ENCODE results near the gene RXYLT1.

RXYLT1 gene

DNA sequence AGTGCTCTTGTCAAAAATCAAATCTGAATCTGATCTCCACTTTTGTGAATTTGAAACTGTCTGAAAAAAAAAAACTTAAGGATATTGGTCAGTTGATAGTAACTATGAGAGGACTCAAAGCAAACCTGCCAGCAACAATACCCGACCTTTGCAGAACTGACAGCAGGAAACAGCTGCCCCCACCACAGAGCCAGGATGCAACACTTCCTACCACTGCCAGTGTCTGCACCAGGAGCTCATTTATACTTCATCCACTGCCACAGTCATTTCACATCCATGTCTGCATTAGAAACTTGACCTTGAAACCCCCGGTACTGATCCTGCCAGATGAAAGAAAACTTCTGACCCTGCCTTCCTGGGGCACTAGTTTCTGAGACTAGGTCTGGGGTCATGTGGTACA lies 27.4 kb upstream of the RXYLT1 start:
- no peak for DNase-seq (ENCODE audit: extremely low read depth, insufficient read length)
- no peaks in the 10 kb centered on the region for H3K36me3 ChIP-seq (ENCODE audit: control insufficient read depth, insufficient read depth, low read length)
- no peaks in the 10 kb centered on the region; the same call in 1 of the 2 replicates for H3K27me3 ChIP-seq (replicated peaks; ENCODE audit: control insufficient read depth, insufficient read depth, low read length)
- TF ChIP-seq, protein P1, sequence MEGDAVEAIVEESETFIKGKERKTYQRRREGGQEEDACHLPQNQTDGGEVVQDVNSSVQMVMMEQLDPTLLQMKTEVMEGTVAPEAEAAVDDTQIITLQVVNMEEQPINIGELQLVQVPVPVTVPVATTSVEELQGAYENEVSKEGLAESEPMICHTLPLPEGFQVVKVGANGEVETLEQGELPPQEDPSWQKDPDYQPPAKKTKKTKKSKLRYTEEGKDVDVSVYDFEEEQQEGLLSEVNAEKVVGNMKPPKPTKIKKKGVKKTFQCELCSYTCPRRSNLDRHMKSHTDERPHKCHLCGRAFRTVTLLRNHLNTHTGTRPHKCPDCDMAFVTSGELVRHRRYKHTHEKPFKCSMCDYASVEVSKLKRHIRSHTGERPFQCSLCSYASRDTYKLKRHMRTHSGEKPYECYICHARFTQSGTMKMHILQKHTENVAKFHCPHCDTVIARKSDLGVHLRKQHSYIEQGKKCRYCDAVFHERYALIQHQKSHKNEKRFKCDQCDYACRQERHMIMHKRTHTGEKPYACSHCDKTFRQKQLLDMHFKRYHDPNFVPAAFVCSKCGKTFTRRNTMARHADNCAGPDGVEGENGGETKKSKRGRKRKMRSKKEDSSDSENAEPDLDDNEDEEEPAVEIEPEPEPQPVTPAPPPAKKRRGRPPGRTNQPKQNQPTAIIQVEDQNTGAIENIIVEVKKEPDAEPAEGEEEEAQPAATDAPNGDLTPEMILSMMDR (IDR thresholded peaks at IDR 0.05; ENCODE audit: insufficient read depth, low read length, poor library complexity, severe bottlenecking): no peak
- no peak overlapping the region for H3K4me3 ChIP-seq (replicated peaks; ENCODE audit: low read depth, low read length)

DNA sequence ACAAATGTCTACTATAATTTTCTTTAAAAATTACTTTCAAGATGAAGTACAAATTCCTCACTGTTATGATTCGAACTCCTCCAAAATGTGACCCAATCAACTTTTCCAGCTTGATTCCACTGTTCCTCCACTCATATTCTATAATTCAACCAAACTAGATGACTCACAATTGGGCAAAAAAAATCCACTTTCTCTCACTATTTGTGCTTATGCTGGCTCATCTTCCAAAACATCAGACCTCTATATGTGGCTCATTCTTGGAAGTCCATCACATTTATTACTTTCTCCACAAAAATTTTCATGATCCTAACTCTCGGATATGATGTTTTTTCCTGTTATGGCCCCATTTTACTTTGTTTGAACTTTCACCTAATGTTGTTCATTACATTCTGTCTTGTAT lies 26.9 kb upstream of the RXYLT1 start:
- Histone ChIP-seq H3K4me3 (replicated peaks; ENCODE audit: low read depth, low read length) (no peak overlapping the region), H3K27me3 (replicated peaks; ENCODE audit: control insufficient read depth, insufficient read depth, low read length) (no peaks in the 10 kb centered on the region), H3K36me3 (ENCODE audit: control insufficient read depth, insufficient read depth, low read length) (no peaks in the 10 kb centered on the region)
- DNase-seq (ENCODE audit: extremely low read depth, insufficient read length): no peak
- TF ChIP-seq, protein P1 (IDR thresholded peaks at IDR 0.05; ENCODE audit: insufficient read depth, low read length, poor library complexity, severe bottlenecking): no peak

DNA sequence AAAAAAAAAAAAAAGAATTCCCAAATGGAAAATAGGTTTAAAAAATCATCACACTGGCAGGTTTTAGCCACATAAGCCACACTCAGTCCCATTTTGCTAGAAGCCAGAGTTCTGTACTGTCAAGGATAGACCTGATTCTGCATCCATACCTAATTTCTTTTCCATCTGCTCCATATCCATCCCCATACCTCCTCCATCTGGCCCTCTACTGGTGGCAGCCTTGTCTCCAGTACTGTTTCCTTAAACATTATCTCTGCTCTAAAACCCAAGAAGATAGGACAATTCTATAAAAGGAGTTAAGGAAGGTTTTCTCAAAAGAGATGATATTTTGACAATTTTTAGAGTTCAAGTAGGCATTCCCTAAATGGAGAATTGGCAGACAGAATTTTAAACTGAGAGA lies 26.0 kb upstream of the RXYLT1 start:
- TF ChIP-seq, protein P1 (IDR thresholded peaks at IDR 0.05; ENCODE audit: insufficient read depth, low read length, poor library complexity, severe bottlenecking): no peak
- no peaks in the 10 kb centered on the region for H3K36me3 ChIP-seq (ENCODE audit: control insufficient read depth, insufficient read depth, low read length)
- no peaks in the 10 kb centered on the region; the same call in 1 of the 2 replicates for H3K27me3 ChIP-seq (replicated peaks; ENCODE audit: control insufficient read depth, insufficient read depth, low read length)
- no peak for DNase-seq (ENCODE audit: extremely low read depth, insufficient read length)
- H3K4me3 ChIP-seq (replicated peaks; ENCODE audit: low read depth, low read length): no peak overlapping the region

DNA sequence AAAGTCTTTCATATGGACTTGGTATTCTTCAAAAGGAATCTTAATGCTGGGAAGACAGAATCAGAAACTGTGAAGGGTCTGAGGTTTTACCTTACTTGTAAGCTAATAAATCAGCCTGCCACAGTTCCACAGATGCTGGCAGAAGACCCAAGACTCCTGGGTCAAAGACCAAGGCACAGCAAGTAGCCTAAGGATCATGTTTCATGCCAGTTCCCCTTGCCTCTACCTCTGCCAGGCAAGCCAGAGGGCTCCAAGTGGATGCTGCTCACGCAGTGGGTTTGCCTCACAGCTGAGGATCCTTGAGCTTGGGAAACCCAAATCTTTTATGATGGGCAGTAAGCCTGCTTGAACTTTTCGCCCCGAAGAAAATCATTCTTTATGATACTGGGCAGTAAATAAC lies 15.2 kb upstream of the RXYLT1 start:
- DNase-seq (ENCODE audit: extremely low read depth, insufficient read length): no peak
- TF ChIP-seq, protein P1 (IDR thresholded peaks at IDR 0.05; ENCODE audit: insufficient read depth, low read length, poor library complexity, severe bottlenecking): no peak
- H3K27me3 ChIP-seq (replicated peaks; ENCODE audit: control insufficient read depth, insufficient read depth, low read length): no peaks in the 10 kb centered on the region
- no peaks in the 10 kb centered on the region for H3K36me3 ChIP-seq (ENCODE audit: control insufficient read depth, insufficient read depth, low read length)
- H3K4me3 ChIP-seq (replicated peaks; ENCODE audit: low read depth, low read length): no peak overlapping the region

DNA sequence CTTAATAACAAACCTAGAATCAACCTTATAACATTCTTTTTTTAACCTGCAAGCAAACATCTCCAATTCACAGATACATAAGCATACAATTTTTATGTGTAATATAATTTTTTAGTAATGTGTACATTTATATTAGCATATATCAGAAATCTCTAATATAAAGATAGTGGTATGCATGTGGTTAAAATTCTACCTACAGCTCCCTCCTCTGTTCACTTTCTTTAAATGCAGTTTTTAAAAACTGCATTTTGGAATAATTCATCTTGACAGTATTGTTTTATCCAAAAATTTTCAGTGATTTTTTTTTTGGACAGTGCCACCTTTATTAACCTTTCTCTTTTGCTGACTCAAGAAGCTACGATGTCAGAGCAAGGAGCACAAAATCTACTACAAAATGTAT lies 13.2 kb upstream of the RXYLT1 start:
- H3K27me3 ChIP-seq (replicated peaks; ENCODE audit: control insufficient read depth, insufficient read depth, low read length): no peaks in the 10 kb centered on the region
- no peak for DNase-seq (ENCODE audit: extremely low read depth, insufficient read length)
- no peaks in the 10 kb centered on the region for H3K36me3 ChIP-seq (ENCODE audit: control insufficient read depth, insufficient read depth, low read length)
- TF ChIP-seq, protein P1 (IDR thresholded peaks at IDR 0.05; ENCODE audit: insufficient read depth, low read length, poor library complexity, severe bottlenecking): no peak
- no peak overlapping the region for H3K4me3 ChIP-seq (replicated peaks; ENCODE audit: low read depth, low read length)

DNA sequence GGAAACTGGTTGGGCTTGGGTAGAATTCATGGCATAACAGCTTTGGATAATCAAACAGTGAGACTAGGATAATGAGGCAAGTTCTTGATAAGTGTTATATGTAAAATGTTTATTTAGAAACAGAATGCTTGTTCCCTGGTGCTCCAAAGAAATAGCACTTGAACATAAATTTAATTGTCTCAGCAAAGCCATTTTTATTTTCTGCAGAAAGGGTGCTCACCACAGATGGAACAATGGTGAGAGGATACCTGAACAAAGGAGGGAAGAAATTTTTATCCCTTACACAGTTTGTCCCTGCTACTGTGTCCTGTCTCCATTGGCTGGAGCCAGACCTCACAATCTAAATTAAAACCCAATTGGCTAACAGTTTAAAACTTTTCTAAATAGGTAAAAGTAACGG lies 9.3 kb upstream of the RXYLT1 start:
- TF ChIP-seq, protein P1 (IDR thresholded peaks at IDR 0.05; ENCODE audit: insufficient read depth, low read length, poor library complexity, severe bottlenecking): no peak
- no peak for DNase-seq (ENCODE audit: extremely low read depth, insufficient read length)
- H3K4me3 ChIP-seq (replicated peaks; ENCODE audit: low read depth, low read length): no peak overlapping the region
- no peaks in the 10 kb centered on the region for H3K27me3 ChIP-seq (replicated peaks; ENCODE audit: control insufficient read depth, insufficient read depth, low read length)
- H3K36me3 ChIP-seq (ENCODE audit: control insufficient read depth, insufficient read depth, low read length): no peaks in the 10 kb centered on the region

All from GM06990 (cell line).